Measurements from ENCODE around the gene SLPI.

Gene SLPI

DNA sequence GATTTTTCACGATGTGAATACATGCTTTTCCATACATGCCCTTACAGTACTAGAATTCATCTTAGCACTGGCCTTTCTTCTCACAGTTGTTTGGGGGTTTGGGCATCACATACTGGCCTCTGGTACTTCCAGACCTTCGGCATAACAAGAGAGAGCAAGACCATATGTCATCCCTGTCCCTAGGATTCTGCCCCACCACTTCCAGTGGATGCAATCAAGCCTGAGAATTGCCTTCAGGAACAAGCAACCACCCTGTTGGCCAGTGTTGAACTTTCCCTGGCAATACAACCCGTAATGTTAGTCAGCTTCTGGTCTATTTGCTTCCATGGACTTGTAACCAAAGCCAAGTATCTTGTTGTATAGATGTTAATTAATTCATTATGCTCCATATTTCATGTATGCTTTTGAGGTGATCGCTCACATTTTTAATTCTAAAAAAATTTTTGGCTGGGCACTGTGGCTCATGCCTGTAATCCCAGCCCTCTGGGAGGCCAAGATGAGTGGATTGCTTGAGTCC lies 15.4 kb upstream of the SLPI start:
- DNase-seq (ENCODE audit: low spot score) = no peak

DNA sequence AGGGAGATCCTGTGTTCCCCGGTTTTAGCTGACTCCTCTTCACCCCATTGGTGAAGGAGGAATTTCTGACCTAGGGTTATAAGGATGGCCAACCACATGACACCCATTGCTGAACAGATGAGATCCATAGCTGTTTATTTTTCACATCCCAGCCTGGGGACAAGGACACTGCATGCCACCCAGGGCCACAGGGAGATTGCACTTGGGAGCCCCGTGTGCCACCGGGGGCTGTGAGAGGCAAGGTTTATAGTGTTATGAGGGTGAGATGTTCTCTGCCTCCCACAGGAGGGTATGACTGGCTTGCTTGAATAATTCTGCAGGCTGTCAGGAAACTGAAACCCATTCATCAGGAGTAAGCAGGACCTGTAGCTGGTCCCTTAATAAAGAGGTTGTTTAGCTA lies 14.7 kb upstream of the SLPI start:
- DNase-seq (ENCODE audit: low spot score) = no peak

DNA sequence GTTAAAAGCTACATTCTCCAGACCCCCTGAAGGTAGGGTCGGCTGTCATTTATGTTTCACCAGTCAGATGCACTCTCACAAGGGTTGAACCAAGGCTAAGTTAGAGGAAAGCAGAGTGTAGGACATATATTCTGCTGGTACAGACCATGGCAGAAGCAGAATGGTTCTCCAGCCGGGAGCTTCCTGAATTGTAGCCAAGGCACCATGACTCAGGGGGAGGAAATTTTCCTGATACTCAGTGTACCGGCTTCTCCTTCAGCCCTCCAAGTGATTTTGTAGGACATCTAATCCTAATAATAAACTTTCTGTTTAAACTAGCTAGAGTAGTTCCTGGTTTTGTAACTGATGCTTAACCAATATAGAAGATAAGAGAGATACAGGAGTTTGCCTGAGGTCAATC lies 14.2 kb upstream of the SLPI start:
- DNase-seq (ENCODE audit: low spot score) = no peak

DNA sequence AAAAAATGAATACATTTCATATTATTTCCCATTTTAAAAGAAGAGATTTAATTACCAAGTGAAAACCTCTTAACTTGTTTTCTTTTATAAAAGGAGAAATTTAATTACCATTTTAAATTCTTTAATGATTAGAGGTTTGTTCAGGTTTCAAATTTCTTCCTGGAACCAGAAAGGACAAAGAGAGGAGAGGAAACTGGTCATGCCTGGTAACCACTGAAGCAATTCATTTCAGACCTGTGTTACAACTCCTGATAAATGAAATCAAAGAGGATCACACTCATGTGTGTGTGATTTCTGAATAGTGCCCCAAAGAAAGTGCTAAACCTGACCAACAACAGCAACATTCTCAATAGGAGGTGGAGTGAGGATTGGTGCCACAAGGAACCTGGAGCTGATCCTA lies 12.6 kb upstream of the SLPI start:
- no peak for DNase-seq (ENCODE audit: low spot score)

DNA sequence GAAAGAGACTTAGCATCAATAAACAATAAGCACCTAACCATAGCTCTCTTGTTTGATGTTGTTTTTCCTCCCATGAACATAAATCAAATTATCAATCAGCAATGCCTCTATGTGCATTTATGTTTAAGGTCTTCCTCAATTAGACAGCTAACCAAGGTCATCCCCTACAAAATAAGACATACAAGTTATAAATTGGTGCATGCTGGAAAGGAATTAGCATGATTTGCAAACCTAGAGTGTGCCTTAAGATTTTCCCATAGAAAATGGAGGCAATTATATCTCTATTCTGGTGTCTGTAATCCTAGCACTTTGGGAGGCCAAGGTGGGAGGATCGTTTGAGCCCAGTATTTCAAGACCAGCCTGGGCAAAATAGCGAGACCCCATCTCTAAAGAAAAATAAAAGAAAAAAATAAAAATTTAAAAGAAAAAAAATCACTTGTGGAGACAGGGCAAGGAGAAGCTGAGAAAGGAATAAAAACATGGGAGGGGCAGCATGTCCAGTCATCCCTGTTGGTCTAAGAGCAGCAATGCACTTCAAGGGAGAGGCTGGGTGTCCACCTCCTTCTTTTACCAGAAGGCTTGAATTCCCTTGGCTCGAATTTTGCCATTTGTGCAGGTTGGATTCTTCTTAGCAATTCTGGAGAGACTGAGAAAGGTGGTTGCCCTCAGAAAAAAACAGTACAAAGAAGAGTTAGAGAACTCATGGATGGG lies 9.3 kb upstream of the SLPI start:
- no peak for DNase-seq (ENCODE audit: low spot score)

GRCh38 chr20:45258664-45259063 lies 4.3 kb upstream of the SLPI start:
- no peak for DNase-seq (ENCODE audit: low spot score)

- DNase-seq (ENCODE audit: low spot score) = no peak
Measured at GRCh38 chr20:45258259-45258658, 3.9 kb upstream of the SLPI start.

- no peak for DNase-seq (ENCODE audit: low spot score)
Measured at GRCh38 chr20:45257711-45258110, 3.3 kb upstream of the SLPI start.

- DNase-seq (ENCODE audit: low spot score) = no peak
Measured at GRCh38 chr20:45257161-45257560, 2.8 kb upstream of the SLPI start.

DNA sequence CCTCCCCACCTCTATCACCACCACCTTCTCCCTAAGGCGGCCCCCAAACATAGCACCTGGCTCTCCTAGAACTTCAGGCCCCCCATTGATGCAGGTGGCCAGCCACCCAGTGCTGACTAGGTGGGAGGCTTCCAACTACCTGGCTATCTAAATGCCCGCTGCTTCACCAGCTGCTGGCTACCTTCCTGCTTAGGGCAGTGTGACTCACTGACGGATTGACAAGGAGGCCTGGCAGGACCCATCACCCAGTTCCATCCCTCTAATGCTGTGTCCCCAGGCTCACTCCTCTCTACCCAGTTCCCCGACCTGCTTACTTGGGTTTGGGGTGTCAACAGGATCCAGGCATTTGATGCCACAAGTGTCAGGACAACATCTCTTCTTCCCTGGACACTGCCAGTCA lies 1.1 kb downstream of the SLPI start:
- no peak for DNase-seq (ENCODE audit: low spot score)

DNA sequence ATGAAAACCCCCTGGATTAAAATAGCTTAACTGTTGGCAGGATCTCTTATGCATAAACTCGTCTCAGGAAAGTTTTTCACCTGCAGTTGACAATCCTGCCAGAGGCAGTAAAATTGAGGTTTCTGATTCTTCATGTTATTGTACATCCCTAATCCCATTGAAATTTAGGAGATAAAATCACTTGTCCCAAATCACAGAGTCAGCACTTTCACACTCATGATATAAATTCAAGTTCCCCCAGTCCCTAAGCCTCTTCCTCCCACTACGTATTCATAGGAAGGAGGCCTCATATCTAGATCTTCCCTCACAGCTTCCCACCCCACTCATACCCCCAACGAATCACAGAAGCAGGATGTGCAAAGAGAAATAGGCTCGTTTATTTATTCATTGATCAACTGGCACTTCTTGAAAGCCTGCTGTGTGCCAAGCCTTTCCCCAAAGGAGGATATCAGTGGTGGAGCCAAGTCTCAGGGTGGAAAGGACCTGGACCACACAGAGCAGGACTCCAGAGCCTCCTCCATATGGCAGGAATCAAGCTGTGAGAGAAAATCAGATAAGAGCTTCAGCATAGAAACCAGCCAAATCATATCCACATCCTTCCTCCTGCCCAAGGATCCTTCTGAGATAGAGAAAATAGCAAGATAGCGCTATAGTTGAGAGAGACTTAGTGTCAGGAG lies 2.3 kb downstream of the SLPI start:
- DNase-seq (ENCODE audit: low spot score) = no peak

DNA sequence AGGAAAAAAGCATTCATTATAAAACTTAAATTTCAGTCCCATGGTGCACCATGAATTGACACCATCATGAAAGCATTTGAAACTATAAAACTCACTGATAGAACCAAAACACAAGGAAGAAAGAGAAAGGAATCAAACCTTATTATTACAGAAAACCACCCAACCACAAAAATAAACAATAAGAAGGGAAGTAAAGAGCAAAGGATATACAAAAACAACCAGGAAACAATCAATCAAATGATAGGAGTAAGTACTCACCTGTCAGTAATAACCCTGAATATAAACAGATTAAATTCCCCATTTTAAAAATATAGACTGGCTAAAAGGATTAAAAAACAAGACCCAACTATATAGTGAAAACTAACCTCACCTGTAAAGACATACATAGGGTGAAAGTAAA lies 5.8 kb downstream of the SLPI start:
- DNase-seq (ENCODE audit: low spot score) = no peak

DNA sequence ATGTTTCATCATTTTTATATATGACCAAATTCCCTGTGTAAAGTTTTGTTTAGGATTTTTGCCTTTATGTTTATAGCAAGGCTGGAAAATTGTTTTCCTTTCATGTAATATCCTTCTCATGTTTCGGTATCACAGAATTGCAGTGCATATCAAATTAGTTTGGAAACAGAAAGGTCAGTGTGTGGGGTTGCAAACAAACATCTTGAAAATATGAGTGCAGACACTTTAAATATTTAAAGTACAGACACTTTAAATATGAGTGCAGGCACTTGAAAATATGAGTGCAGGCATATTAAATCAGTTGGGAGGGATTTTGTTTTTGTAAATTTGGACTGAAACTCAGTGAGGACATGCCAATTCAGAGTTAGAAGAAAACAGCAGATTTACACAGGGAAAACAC lies 6.5 kb downstream of the SLPI start:
- DNase-seq (ENCODE audit: low spot score) = no peak

GRCh38 chr20:45246109-45246508 lies 8.3 kb downstream of the SLPI start:
- DNase-seq (ENCODE audit: low spot score) = no peak

GRCh38 chr20:45238139-45238538 lies 16.2 kb downstream of the SLPI start:
- DNase-seq (ENCODE audit: low spot score) = no peak

DNA sequence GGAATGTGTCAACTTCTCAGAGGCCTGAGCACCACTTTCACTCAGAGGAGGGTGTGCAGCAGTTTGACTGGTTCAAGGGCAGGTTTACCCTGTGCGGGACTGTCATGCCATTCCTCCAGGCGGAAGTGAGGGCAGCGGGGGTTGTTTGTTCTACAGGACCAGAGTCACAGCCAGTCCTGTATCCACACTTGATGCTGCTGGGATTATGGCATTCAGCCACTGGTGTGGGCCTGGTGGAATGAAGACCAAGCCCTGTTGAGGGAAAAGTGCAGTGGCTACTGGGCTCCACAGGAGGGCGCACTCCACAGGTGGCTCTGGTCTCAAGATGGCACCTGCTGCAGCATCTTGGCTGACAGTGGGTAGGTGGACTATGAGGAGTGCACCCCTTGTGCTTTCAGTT lies 18.4 kb downstream of the SLPI start:
- DNase-seq (ENCODE audit: low spot score) = no peak

- no peak for DNase-seq (ENCODE audit: low spot score)
Measured at GRCh38 chr20:45230631-45231030, 23.7 kb downstream of the SLPI start.

DNA sequence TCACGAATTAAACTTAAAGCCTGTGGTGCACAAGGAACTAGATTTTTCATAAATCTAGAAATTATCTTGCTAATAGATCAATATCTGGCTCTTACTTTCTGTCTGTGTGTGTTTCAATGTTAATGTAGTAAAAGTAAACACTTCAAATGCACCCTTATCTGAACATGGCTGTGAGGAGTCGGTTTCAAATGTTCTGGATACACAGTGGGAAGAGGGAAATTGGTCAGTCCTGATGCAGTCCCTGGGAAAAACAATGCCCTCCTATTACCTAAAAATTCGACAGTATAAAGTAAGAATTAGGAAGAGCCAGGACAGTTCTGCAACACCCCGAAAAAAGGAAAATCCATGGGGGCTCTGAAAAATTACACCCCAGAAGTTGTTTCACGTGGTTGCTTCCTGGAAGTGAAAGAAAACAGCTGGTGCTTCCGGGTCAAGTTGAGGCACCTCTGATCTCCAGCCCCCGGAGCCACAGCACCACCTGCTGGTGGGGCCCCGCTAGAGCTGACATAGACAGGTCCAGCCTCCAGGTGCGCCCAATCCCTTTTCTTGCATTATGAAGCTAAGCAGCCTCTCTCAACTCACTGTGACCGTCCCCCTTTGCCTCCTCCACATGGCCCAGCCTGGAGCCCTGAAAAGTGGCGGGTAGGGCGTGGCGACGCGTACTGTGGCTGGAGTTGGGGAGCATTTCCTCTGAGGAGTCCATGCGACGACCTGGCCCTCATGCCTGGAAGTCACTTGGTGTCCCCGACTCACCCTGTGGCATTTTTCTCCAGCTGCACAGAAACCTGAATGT lies 24.9 kb downstream of the SLPI start:
- no peak for DNase-seq (ENCODE audit: low spot score)

GRCh38 chr20:45226287-45226686 lies 28.1 kb downstream of the SLPI start:
- no peak for DNase-seq (ENCODE audit: low spot score)

GRCh38 chr20:45223136-45223535 lies 31.2 kb downstream of the SLPI start:
- no peak for DNase-seq (ENCODE audit: low spot score)

GRCh38 chr20:45221076-45221475 lies 33.3 kb downstream of the SLPI start, which contains the start of gene SEMG2:
TSS of gene SEMG2 (plus strand) at chr20:45221373. CDS start at chr20:45221390, 17 bp downstream.
- no peak for DNase-seq (ENCODE audit: low spot score)

DNA sequence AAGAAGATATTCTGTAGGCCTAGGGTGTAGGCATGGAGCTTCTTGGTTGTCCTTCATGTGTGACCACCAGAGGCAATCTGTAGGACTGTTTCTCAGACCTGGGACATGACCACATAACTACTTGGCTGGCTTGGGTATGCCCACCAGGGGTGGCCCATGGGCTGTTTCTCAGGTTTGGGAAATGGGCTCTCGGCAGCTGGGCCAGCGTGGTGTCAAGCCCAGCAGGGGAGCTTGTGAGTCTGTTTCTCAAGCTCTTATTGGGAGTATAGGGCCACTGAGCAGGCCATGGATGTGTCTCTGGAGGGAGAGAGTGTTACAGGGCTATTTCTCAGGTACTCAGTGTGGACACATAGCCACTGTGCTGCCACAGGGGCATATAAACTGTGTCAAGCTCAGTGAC lies 35.7 kb downstream of the SLPI start:
- DNase-seq (ENCODE audit: low spot score) = no peak

DNA sequence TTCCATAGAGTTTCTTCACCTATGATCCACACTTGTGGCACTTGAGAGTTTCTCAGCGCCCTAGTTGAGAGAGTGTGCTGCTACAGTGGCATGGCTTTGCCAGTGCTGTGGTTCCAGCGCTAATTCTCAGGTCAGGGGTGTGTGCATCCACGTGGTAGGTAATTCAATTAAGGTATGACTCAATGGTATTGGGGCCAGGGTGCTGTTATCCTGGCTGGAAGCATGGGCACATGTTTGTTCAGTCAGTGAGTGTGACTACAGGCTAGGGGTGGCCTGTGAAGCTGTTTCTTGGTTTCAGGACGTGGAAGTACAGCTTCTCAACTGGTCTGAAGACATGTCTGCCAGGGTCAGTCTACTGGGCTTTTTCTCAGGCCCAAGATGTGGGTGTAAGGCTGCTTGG lies 36.2 kb downstream of the SLPI start:
- DNase-seq (ENCODE audit: low spot score) = no peak

All from AG08395 (cell line).